A673 (cell line): ENCODE measurements around the gene SELE.

ENCODE experiments used
- CTCF ChIP-seq: fragments of 300-800, 200-600 bp; sonication (generic); conservative IDR thresholded peaks from 2 replicates; pipeline ENCODE4 v1.5.1; 2017; ENCODE audit warnings: low read depth, mild to moderate bottlenecking, antibody characterized with exemption, low read length, moderate library complexity, mixed read lengths
- EZH2 ChIP-seq: fragments of 200-600 bp; sonication (generic); IDR thresholded peaks from 2 replicates; pipeline ENCODE4 v1.6.1; 2017; ENCODE audit warnings: borderline replicate concordance, low read depth, mild to moderate bottlenecking, mixed read lengths, antibody characterized with exemption, low read length; ENCODE audit not compliant: poor library complexity, severe bottlenecking

- no peak for TF ChIP-seq CTCF
- no peak for TF ChIP-seq EZH2
Observed at GRCh38 chr1:169746550-169746949, 12.7 kb upstream of the SELE start.
